HepG2 (cell line): ENCODE results near the gene ARHGAP5. TPM values are rescaled to one million over a fixed set of nuclear protein-coding genes. Genes with fewer than 3 reads are reported as not detected.

Experiments used
- BRD4 ChIP-seq: sonication (generic); formaldehyde crosslinking; IDR thresholded peaks from 2 replicates; pipeline ENCODE4 v1.4.0; 2020; ENCODE audit warnings: missing genetic modification reagents
- FLYWCH1 ChIP-seq: sonication (generic); formaldehyde crosslinking; IDR thresholded peaks from 2 replicates; pipeline ENCODE4 v1.8.1; 2023; ENCODE audit warnings: mild to moderate bottlenecking, missing genetic modification reagents
- NAIF1 ChIP-seq: sonication (generic); formaldehyde crosslinking; IDR thresholded peaks from 2 replicates; pipeline ENCODE4 v1.5.0; 2020; ENCODE audit warnings: mild to moderate bottlenecking, missing genetic modification reagents, borderline replicate concordance
- ZC3H4 ChIP-seq: sonication (generic); formaldehyde crosslinking; IDR thresholded peaks from 2 replicates; pipeline ENCODE4 v1.4.0; 2020; ENCODE audit warnings: missing genetic modification reagents, borderline replicate concordance
- ZNF124 ChIP-seq: sonication (generic); formaldehyde crosslinking; IDR thresholded peaks from 2 replicates; pipeline ENCODE4 v1.4.0; 2020; ENCODE audit warnings: missing genetic modification reagents
- ZNF205 ChIP-seq: IDR thresholded peaks from 2 replicates; pipeline ENCODE4 v1.6.1; 2018; ENCODE audit warnings: missing biosample characterization, missing genetic modification reagents
- ZNF251 ChIP-seq: sonication (generic); formaldehyde crosslinking; IDR thresholded peaks from 2 replicates; pipeline ENCODE4 v1.9.0; 2021; ENCODE audit warnings: mild to moderate bottlenecking, missing genetic modification reagents
- ZNF3 ChIP-seq: IDR thresholded peaks from 2 replicates; pipeline ENCODE4 v1.7.0; 2017; ENCODE audit warnings: inconsistent platforms
- ZNF318 ChIP-seq: sonication (generic); formaldehyde crosslinking; IDR thresholded peaks from 2 replicates; pipeline ENCODE4 v1.4.0; 2020; ENCODE audit warnings: mild to moderate bottlenecking, missing genetic modification reagents
- ZNF331 ChIP-seq: sonication (generic); formaldehyde crosslinking; IDR thresholded peaks from 2 replicates; pipeline ENCODE4 v1.4.0; 2020; ENCODE audit warnings: missing genetic modification reagents
- ZNF564 ChIP-seq: sonication (generic); formaldehyde crosslinking; IDR thresholded peaks from 2 replicates; pipeline ENCODE4 v1.8.1; 2023; ENCODE audit warnings: mild to moderate bottlenecking, missing genetic modification reagents
- ZNF670 ChIP-seq: sonication (generic); formaldehyde crosslinking; IDR thresholded peaks from 2 replicates; pipeline ENCODE4 v1.8.0; 2022; ENCODE audit warnings: mild to moderate bottlenecking, missing genetic modification reagents, borderline replicate concordance
- ZNF674 ChIP-seq: sonication (generic); formaldehyde crosslinking; IDR thresholded peaks from 2 replicates; pipeline ENCODE4 v1.5.0; 2020; ENCODE audit warnings: low read depth, mild to moderate bottlenecking, missing genetic modification reagents
- ZNF704 ChIP-seq: sonication (generic); formaldehyde crosslinking; IDR thresholded peaks from 2 replicates; pipeline ENCODE4 v1.8.1; 2023; ENCODE audit warnings: mild to moderate bottlenecking, inconsistent platforms, moderate library complexity, missing genetic modification reagents, borderline replicate concordance
- ZSCAN9 ChIP-seq: IDR thresholded peaks from 2 replicates; pipeline ENCODE4 v1.6.1; 2016; ENCODE audit warnings: borderline replicate concordance
- ZZZ3 ChIP-seq: sonication (generic); formaldehyde crosslinking; IDR thresholded peaks from 2 replicates; pipeline ENCODE4 v1.4.0; 2020; ENCODE audit warnings: missing genetic modification reagents, mild to moderate bottlenecking, borderline replicate concordance
- polyA plus RNA-seq, 8 experiments: library from polyadenylated mRNA; depleted of rRNA in 3 of 8; stranded (reverse) in 7 of 8; unstranded in 1 of 8; fragments of >200 nt; fragmentation: Illumina TruSeq in 4 of 8; extraction: Trizol in 4 of 8; gene quantifications; 2 replicates each; pipeline versions ENCODE4 v1.2.1 to v1.2.3, GENCODE V29; 2011 to 2016; ENCODE audit warnings: low read depth in 4 of 8, missing spikeins in 1 of 8, mixed read lengths in 1 of 8; ENCODE audit not compliant: insufficient read depth in 1 of 8
- total RNA-seq, 5 experiments: library from RNA; depleted of rRNA; stranded (reverse); fragments of >200 nt; fragmentation: Illumina TruSeq; extraction: Trizol; gene quantifications; 2 replicates each; pipeline ENCODE4 v1.2.3, GENCODE V29; 2016; ENCODE audit warnings: low read depth in 1 of 5
- TF ChIP-seq, protein P1 (sequence below): sonication (generic); formaldehyde crosslinking; IDR thresholded peaks from 2 replicates; pipeline ENCODE4 v1.4.0; 2020; ENCODE audit warnings: missing genetic modification reagents, mild to moderate bottlenecking, borderline replicate concordance
- TF ChIP-seq, protein P2 (sequence below): sonication (generic); formaldehyde crosslinking; IDR thresholded peaks from 2 replicates; pipeline ENCODE4 v1.4.0; 2020; ENCODE audit warnings: mild to moderate bottlenecking, missing genetic modification reagents

The ARHGAP5 gene
- total and polyA plus RNA-seq, 2 of the 13 experiments (the other 11 are each of a cell fraction or from before 2014, with no cell fraction given): 33.7 to 144 TPM

GRCh38 chr14:32083789-32084188, 6.7 kb downstream of the ARHGAP5 start (continued):
- TF ChIP-seq ZNF318 (CRISPR knock-in tag) (no peak), ZNF251 (CRISPR knock-in tag) (no peak), ZNF205 (no peak), ZNF124 (no peak), ZC3H4 (CRISPR knock-in tag) (no peak), BRD4 (CRISPR knock-in tag) (no peak), ZNF670 (CRISPR knock-in tag) (no peak; the same call in none of the 2 replicates), ZNF704 (CRISPR knock-in tag) (no peak), ZZZ3 (CRISPR knock-in tag) (no peak), ZNF674 (CRISPR knock-in tag) (no peak), ZSCAN9 (CRISPR knock-in tag) (no peak), ZNF331 (CRISPR knock-in tag) (0 out of 2 replicates have a peak, but pooled peaks have one; percentile 34), ZNF564 (no peak), FLYWCH1 (CRISPR knock-in tag) (no peak), ZNF3 (CRISPR knock-in tag) (no peak), NAIF1 (no peak)
- TF ChIP-seq, protein P1, sequence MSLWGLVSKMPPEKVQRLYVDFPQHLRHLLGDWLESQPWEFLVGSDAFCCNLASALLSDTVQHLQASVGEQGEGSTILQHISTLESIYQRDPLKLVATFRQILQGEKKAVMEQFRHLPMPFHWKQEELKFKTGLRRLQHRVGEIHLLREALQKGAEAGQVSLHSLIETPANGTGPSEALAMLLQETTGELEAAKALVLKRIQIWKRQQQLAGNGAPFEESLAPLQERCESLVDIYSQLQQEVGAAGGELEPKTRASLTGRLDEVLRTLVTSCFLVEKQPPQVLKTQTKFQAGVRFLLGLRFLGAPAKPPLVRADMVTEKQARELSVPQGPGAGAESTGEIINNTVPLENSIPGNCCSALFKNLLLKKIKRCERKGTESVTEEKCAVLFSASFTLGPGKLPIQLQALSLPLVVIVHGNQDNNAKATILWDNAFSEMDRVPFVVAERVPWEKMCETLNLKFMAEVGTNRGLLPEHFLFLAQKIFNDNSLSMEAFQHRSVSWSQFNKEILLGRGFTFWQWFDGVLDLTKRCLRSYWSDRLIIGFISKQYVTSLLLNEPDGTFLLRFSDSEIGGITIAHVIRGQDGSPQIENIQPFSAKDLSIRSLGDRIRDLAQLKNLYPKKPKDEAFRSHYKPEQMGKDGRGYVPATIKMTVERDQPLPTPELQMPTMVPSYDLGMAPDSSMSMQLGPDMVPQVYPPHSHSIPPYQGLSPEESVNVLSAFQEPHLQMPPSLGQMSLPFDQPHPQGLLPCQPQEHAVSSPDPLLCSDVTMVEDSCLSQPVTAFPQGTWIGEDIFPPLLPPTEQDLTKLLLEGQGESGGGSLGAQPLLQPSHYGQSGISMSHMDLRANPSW (CRISPR knock-in tag): 0 out of 2 replicates have a peak, but pooled peaks have one; percentile 45
- TF ChIP-seq, protein P2, sequence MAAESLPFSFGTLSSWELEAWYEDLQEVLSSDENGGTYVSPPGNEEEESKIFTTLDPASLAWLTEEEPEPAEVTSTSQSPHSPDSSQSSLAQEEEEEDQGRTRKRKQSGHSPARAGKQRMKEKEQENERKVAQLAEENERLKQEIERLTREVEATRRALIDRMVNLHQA: no peak
